Upper lobe of left lung (tissue), 6 donors: Measurements from ENCODE around the gene QRFP. TPM values are rescaled to one million over a fixed set of nuclear protein-coding genes. Genes with fewer than 3 reads are reported as not detected.

Experiments
- ATAC-seq, 2 donors: fragments of 200-7000 bp; cut with Tn5 transposase; one replicate each; pipeline ENCODE4 v1.9.1; 2022; ENCODE audit warnings: mild to moderate bottlenecking in 2 of 2, moderate library complexity in 2 of 2; ENCODE audit not compliant: low FRiP score in 2 of 2
- DNase-seq, 2 donors: peaks; one replicate each; pipeline ENCODE4 v3.0.0-alpha.2; 2019 to 2020
- H3K27ac ChIP-seq, 4 donors: fragments of 200-600 bp; sonication (generic); one replicate each; pipeline ENCODE4 v1.5.1; 2016 to 2019
- H3K27me3 ChIP-seq, 4 donors: fragments of 200-600 bp; sonication (generic); one replicate each; pipeline ENCODE4 v1.5.1; 2017 to 2019
- H3K36me3 ChIP-seq, 4 donors: fragments of 200-600 bp; sonication (generic); one replicate each; pipeline ENCODE4 v1.5.1; 2016 to 2019
- H3K4me1 ChIP-seq, 4 donors: fragments of 200-600 bp; sonication (generic); one replicate each; pipeline ENCODE4 v1.5.1; 2018 to 2019
- H3K4me3 ChIP-seq, 4 donors: fragments of 200-600 bp; sonication (generic); one replicate each; pipeline ENCODE4 v1.5.1; 2017 to 2019; ENCODE audit warnings: mild to moderate bottlenecking in 2 of 4, moderate library complexity in 1 of 4
- H3K9me3 ChIP-seq, 4 donors: fragments of 200-600 bp; sonication (generic); one replicate each; pipeline ENCODE4 v1.5.1; 2018 to 2019
- EP300 ChIP-seq, 4 donors: sonication (generic); formaldehyde crosslinking; IDR thresholded peaks; one replicate each; pipeline ENCODE4 v1.5.1; 2017; ENCODE audit warnings: antibody characterized with exemption in 4 of 4, control low read depth in 2 of 4
- POLR2A ChIP-seq, 4 donors: fragments of 450-650 bp; IDR thresholded peaks; one replicate each; pipeline ENCODE4 v1.5.1; 2016 to 2017; ENCODE audit warnings: antibody characterized with exemption in 4 of 4, mild to moderate bottlenecking in 2 of 4
- POLR2AphosphoS5 ChIP-seq, 2 donors: sonication (generic); formaldehyde crosslinking; IDR thresholded peaks; one replicate each; pipeline ENCODE4 v1.5.1; 2017; ENCODE audit warnings: antibody characterized with exemption in 2 of 2
- WGBS, 2 donors: methylation state at CpG; one replicate each; pipeline ENCODE4 v1.1.5; 2017 to 2018; 5-methylcytosine and 5-hydroxymethylcytosine counted together
- total RNA-seq, 6 donors: library from RNA; depleted of rRNA in 4 of 6; stranded (reverse); fragments of >200 nt in 4 of 6; gene quantifications; one replicate each; pipeline versions ENCODE4 v1.1.0 to v1.2.1, GENCODE V29; 2016 to 2021
- TF ChIP-seq, protein P1 (sequence below), 6 experiments: fragments of 450-650 bp in 4 of 6; fragments of 200-600 bp in 2 of 6; sonication (generic) in 2 of 6; IDR thresholded peaks; one replicate each; pipeline ENCODE4 v1.5.1; 2016 to 2019; ENCODE audit warnings: antibody characterized with exemption in 6 of 6
- donor health status: DM: no; HTN: no; CAD: no; lungs with moderate emphysema.
- donor health status: DM: no; HTN: yes; CAD: no; lungs with severe emphysema.

Gene QRFP
- total RNA-seq, 6 donors from 2014 or later, result not detected

DNA sequence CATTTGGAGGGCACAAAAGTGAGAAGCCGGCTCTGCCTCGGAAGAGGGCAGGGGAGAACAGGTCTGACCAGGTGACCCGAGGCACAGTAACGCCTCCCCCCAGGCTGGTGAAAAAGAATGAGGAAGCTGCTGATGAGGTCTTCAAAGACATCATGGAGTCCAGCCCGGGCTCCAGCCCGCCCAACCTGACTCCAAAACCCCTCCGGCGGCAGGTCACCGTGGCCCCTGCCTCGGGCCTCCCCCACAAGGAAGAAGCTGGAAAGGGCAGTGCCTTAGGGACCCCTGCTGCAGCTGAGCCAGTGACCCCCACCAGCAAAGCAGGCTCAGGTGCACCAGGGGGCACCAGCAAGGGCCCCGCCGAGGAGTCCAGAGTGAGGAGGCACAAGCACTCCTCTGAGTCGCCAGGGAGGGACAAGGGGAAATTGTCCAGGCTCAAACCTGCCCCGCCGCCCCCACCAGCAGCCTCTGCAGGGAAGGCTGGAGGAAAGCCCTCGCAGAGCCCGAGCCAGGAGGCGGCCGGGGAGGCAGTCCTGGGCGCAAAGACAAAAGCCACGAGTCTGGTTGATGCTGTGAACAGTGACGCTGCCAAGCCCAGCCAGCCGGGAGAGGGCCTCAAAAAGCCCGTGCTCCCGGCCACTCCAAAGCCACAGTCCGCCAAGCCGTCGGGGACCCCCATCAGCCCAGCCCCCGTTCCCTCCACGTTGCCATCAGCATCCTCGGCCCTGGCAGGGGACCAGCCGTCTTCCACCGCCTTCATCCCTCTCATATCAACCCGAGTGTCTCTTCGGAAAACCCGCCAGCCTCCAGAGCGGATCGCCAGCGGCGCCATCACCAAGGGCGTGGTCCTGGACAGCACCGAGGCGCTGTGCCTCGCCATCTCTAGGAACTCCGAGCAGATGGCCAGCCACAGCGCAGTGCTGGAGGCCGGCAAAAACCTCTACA lies 11.8 kb downstream of the QRFP start:
- H3K9me3 ChIP-seq, result no peaks in the 10 kb centered on the region
- peak in 1 of 2 donors; percentile 79 for DNase-seq
- peaks cover 35 to 100% (median 86%) of the 10 kb centered on the region in 4 donors for H3K36me3 ChIP-seq
- no peak overlapping the region for H3K27ac ChIP-seq
- 90 to 93% methylated on average over 40 to 47 of the region's 47 CpGs for WGBS, 2 donors
- H3K27me3 ChIP-seq, result no peaks in the 10 kb centered on the region
- no peak for ATAC-seq
- no peak for TF ChIP-seq POLR2AphosphoS5 (IDR thresholded peaks at IDR 0.05)
- TF ChIP-seq POLR2A (IDR thresholded peaks at IDR 0.05), result no peak
- TF ChIP-seq, protein P1, sequence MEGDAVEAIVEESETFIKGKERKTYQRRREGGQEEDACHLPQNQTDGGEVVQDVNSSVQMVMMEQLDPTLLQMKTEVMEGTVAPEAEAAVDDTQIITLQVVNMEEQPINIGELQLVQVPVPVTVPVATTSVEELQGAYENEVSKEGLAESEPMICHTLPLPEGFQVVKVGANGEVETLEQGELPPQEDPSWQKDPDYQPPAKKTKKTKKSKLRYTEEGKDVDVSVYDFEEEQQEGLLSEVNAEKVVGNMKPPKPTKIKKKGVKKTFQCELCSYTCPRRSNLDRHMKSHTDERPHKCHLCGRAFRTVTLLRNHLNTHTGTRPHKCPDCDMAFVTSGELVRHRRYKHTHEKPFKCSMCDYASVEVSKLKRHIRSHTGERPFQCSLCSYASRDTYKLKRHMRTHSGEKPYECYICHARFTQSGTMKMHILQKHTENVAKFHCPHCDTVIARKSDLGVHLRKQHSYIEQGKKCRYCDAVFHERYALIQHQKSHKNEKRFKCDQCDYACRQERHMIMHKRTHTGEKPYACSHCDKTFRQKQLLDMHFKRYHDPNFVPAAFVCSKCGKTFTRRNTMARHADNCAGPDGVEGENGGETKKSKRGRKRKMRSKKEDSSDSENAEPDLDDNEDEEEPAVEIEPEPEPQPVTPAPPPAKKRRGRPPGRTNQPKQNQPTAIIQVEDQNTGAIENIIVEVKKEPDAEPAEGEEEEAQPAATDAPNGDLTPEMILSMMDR (IDR thresholded peaks at IDR 0.05), result no peak
- TF ChIP-seq EP300 (IDR thresholded peaks at IDR 0.05), result no peak
- H3K4me1 ChIP-seq, result no peaks in the 10 kb centered on the region
- H3K4me3 ChIP-seq, result no peak overlapping the region

DNA sequence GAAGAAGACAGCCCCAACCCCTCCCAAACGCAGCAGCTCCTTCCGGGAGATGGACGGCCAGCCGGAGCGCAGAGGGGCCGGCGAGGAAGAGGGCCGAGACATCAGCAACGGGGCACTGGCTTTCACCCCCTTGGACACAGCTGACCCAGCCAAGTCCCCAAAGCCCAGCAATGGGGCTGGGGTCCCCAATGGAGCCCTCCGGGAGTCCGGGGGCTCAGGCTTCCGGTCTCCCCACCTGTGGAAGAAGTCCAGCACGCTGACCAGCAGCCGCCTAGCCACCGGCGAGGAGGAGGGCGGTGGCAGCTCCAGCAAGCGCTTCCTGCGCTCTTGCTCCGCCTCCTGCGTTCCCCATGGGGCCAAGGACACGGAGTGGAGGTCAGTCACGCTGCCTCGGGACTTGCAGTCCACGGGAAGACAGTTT lies 12.5 kb downstream of the QRFP start:
- 95% methylated on average over 21 of the region's 25 CpGs; no CpG with 5 or more reads in 1 of the 2 donors for WGBS, 2 donors
- H3K27me3 ChIP-seq, result no peaks in the 10 kb centered on the region
- TF ChIP-seq EP300 (IDR thresholded peaks at IDR 0.05) (no peak), POLR2A (IDR thresholded peaks at IDR 0.05) (no peak), POLR2AphosphoS5 (IDR thresholded peaks at IDR 0.05) (no peak)
- TF ChIP-seq, protein P1 (IDR thresholded peaks at IDR 0.05), result no peak
- H3K4me3 ChIP-seq, result no peak overlapping the region
- ATAC-seq (no peak), DNase-seq (peak in 1 of 2 donors; percentile 73)
- H3K27ac ChIP-seq, result no peak overlapping the region
- no peaks in the 10 kb centered on the region for H3K9me3 ChIP-seq
- H3K4me1 ChIP-seq, result no peaks in the 10 kb centered on the region
- peaks cover 35 to 100% (median 88%) of the 10 kb centered on the region in 4 donors for H3K36me3 ChIP-seq

DNA sequence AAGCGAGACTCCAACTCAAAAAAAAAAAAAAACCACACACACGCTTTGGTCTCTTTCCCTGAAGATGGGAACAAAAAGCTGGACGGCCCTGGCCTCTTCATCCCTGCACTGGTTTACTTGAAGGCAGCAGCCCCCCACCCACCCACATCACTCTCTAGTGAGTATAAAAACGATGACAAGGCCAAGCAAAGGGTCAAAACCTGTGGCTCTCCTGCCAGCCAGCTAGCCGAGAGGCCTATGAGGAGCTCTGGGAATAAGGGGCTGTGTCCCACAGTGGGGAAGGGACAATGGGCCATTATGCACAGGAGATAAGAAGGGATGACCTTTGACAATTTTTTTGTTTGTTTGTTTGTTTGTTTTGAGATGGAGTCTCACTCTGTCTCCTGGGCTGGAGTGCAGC lies 13.1 kb downstream of the QRFP start:
- 86 to 90% methylated on average over 5 of the region's 5 CpGs for WGBS, 2 donors
- Histone ChIP-seq H3K27ac (no peak overlapping the region), H3K4me1 (no peaks in the 10 kb centered on the region), H3K9me3 (no peaks in the 10 kb centered on the region), H3K36me3 (peaks cover 35 to 100% (median 90%) of the 10 kb centered on the region in 4 donors), H3K4me3 (no peak overlapping the region), H3K27me3 (no peaks in the 10 kb centered on the region)
- DNase-seq (no peak), ATAC-seq (no peak)
- TF ChIP-seq, protein P1 (IDR thresholded peaks at IDR 0.05), result no peak
- no peak for TF ChIP-seq POLR2A (IDR thresholded peaks at IDR 0.05)
- no peak for TF ChIP-seq POLR2AphosphoS5 (IDR thresholded peaks at IDR 0.05)
- no peak for TF ChIP-seq EP300 (IDR thresholded peaks at IDR 0.05)

DNA sequence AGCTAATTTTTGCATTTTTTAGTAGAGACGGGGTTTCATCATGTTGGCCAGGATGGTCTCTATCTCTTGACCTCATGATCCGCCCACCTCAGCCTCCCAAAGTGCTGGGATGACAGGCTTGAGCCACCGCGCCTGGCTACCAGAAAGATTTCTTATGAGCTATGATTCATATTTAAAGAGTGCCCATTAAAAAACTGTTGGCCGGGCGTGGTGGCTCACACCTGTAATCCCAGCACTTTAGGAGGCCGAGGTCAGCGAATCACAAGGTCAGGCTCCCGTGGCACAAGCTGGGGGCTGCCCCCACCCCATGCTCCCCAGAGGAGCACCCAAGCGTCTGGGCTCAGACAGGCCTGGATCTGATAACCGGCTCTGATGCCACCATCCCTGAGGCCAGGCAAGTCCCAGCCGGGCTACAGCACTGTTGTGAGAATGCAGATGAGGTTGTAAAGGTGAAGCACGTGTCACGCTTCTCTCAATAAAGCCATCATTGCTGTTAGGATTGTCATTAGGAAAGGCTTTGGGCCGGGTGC lies 13.9 kb downstream of the QRFP start:
- H3K36me3 ChIP-seq, result peaks cover 35 to 99% (median 90%) of the 10 kb centered on the region in 4 donors
- 96% methylated on average over 7 to 15 of the region's 15 CpGs for WGBS, 2 donors
- H3K4me3 ChIP-seq, result no peak overlapping the region
- TF ChIP-seq POLR2AphosphoS5 (IDR thresholded peaks at IDR 0.05), result no peak
- TF ChIP-seq, protein P1 (IDR thresholded peaks at IDR 0.05), result no peak
- TF ChIP-seq EP300 (IDR thresholded peaks at IDR 0.05), result no peak
- no peak for TF ChIP-seq POLR2A (IDR thresholded peaks at IDR 0.05)
- H3K4me1 ChIP-seq, result no peaks in the 10 kb centered on the region
- no peak overlapping the region for H3K27ac ChIP-seq
- DNase-seq, result no peak
- ATAC-seq, result no peak
- H3K27me3 ChIP-seq, result no peaks in the 10 kb centered on the region
- no peaks in the 10 kb centered on the region for H3K9me3 ChIP-seq
